K562 (cell line): ENCODE measurements around the gene ZNF775. TPM values are rescaled to one million over a fixed set of nuclear protein-coding genes. Genes with fewer than 3 reads are reported as not detected.
A peak's percentile ranks its signal among the peaks of the same experiment; 100 is the strongest.

Experiments
- GTF2A2 ChIP-seq: IDR thresholded peaks from 2 replicates; pipeline ENCODE4 v1.6.1; 2016; ENCODE audit warnings: mild to moderate bottlenecking, missing genetic modification characterization, missing compliant biosample characterization
- L3MBTL2 ChIP-seq: fragments of 450-650 bp; IDR thresholded peaks from 2 replicates; pipeline ENCODE4 v1.6.1; 2016; ENCODE audit warnings: mild to moderate bottlenecking, moderate library complexity
- polyA plus RNA-seq, 8 experiments: library from polyadenylated mRNA; depleted of rRNA in 4 of 8; stranded (reverse) in 5 of 8; unstranded in 3 of 8; fragments of >200 nt; fragmentation: Nextera tagmentation in 2 of 8; fragmentation: Illumina TruSeq in 1 of 8; extraction: Ambion mirVana in 2 of 8; extraction: Trizol in 1 of 8; gene quantifications; 2 replicates each; pipeline versions ENCODE4 v1.2.1 to v1.2.3, GENCODE V29; 2011 to 2014; ENCODE audit warnings: inconsistent platforms in 1 of 8, missing spikeins in 1 of 8
- total RNA-seq, 7 experiments: library from RNA; depleted of rRNA in 6 of 7; stranded (reverse); fragments of >200 nt in 6 of 7; fragmentation: Illumina TruSeq in 2 of 7; extraction: Trizol in 2 of 7; gene quantifications; 2 replicates each; pipeline versions ENCODE4 v1.2.1 to v1.2.3, GENCODE V29; 2011 to 2021; ENCODE audit warnings: low replicate concordance in 1 of 7
- TF ChIP-seq, protein P1 (sequence below), 3 experiments: fragments of 200-800 bp in 1 of 3; fragments of 250-450 bp in 1 of 3; fragments of 450-650 bp in 1 of 3; sonication (Bioruptor Pico) in 1 of 3; sonication (Bioruptor generic) in 1 of 3; formaldehyde crosslinking in 1 of 3; IDR thresholded peaks; 2 replicates each; pipeline versions ENCODE4 v1.6.1 to v1.8.0; 2016 to 2022; ENCODE audit warnings: mild to moderate bottlenecking in 2 of 3, missing genetic modification characterization in 2 of 3, missing compliant biosample characterization in 1 of 3, moderate library complexity in 1 of 3
- TF ChIP-seq, protein P2 (sequence below): fragments of 450-650 bp; formaldehyde crosslinking; IDR thresholded peaks from 2 replicates; pipeline ENCODE4 v1.4.0; 2020; ENCODE audit warnings: mild to moderate bottlenecking, moderate library complexity
- TF ChIP-seq, protein P3 (sequence below): fragments of 450-650 bp; IDR thresholded peaks from 2 replicates; pipeline ENCODE4 v1.6.1; 2016; ENCODE audit warnings: mild to moderate bottlenecking, moderate library complexity

ZNF775 gene
- total and polyA plus RNA-seq, 9 of the 15 experiments (the other 6 are each of a cell fraction or from before 2014, with no cell fraction given), result 0.04 to 18.7 (median 4.9) TPM

DNA sequence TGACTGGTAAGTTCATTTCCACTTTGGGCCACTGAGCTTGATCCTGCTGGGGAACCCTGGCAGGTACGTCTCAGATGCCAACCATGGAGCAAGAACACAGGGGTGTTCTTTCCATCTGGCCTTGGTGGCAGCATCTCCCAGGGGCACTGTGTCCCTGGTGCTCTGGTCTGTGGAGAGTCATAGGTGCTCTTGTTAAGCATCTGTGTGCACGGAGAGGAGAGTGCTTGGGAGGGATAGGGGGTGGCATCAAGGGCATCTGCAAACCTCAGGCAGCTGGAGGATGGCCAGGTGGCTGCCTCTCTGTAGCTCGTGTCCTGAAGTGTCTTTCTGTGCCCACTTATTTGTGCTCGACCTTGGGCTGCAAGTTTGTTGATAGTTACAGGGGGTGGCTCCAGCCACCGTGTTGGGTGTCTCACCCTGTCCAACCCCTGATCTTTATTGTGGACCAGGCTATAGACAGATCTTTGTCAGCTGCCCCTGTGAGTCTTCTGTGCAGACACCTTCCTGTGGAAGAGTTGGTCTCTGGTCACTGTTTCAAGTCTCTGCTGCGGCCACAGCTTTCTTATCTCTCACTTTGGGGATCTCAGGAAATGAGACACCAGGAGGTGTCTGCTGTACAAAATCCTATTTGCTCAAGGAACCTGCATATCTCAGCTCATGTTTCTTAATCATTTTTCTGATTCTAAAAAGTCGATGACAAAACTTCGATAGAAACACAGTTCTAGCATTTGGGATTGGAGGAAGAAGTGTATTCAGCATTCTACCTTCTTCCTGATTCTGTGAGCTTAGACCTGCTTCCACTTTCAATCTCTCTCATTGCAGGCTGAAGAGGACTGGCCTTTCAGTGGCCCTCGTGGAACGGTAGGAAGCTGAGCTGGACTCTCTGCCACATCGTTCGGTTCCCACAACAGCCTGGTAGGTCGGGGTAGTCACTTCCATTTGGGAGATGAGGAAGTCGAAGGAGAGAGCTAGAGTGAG, 54.1 kb downstream of the ZNF775 start (continued):
- TF ChIP-seq, protein P1, sequence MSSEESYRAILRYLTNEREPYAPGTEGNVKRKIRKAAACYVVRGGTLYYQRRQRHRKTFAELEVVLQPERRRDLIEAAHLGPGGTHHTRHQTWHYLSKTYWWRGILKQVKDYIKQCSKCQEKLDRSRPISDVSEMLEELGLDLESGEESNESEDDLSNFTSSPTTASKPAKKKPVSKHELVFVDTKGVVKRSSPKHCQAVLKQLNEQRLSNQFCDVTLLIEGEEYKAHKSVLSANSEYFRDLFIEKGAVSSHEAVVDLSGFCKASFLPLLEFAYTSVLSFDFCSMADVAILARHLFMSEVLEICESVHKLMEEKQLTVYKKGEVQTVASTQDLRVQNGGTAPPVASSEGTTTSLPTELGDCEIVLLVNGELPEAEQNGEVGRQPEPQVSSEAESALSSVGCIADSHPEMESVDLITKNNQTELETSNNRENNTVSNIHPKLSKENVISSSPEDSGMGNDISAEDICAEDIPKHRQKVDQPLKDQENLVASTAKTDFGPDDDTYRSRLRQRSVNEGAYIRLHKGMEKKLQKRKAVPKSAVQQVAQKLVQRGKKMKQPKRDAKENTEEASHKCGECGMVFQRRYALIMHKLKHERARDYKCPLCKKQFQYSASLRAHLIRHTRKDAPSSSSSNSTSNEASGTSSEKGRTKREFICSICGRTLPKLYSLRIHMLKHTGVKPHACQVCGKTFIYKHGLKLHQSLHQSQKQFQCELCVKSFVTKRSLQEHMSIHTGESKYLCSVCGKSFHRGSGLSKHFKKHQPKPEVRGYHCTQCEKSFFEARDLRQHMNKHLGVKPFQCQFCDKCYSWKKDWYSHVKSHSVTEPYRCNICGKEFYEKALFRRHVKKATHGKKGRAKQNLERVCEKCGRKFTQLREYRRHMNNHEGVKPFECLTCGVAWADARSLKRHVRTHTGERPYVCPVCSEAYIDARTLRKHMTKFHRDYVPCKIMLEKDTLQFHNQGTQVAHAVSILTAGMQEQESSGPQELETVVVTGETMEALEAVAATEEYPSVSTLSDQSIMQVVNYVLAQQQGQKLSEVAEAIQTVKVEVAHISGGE (CRISPR knock-in tag; IDR thresholded peaks at IDR 0.05), result peak in 1 of 3 experiments; percentile 60; a peak in 1 of 6 replicates
- TF ChIP-seq L3MBTL2, result peak; percentile 79
- TF ChIP-seq, protein P2, sequence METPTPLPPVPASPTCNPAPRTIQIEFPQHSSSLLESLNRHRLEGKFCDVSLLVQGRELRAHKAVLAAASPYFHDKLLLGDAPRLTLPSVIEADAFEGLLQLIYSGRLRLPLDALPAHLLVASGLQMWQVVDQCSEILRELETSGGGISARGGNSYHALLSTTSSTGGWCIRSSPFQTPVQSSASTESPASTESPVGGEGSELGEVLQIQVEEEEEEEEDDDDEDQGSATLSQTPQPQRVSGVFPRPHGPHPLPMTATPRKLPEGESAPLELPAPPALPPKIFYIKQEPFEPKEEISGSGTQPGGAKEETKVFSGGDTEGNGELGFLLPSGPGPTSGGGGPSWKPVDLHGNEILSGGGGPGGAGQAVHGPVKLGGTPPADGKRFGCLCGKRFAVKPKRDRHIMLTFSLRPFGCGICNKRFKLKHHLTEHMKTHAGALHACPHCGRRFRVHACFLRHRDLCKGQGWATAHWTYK (CRISPR knock-in tag), result peak; percentile 75
- TF ChIP-seq, protein P3, sequence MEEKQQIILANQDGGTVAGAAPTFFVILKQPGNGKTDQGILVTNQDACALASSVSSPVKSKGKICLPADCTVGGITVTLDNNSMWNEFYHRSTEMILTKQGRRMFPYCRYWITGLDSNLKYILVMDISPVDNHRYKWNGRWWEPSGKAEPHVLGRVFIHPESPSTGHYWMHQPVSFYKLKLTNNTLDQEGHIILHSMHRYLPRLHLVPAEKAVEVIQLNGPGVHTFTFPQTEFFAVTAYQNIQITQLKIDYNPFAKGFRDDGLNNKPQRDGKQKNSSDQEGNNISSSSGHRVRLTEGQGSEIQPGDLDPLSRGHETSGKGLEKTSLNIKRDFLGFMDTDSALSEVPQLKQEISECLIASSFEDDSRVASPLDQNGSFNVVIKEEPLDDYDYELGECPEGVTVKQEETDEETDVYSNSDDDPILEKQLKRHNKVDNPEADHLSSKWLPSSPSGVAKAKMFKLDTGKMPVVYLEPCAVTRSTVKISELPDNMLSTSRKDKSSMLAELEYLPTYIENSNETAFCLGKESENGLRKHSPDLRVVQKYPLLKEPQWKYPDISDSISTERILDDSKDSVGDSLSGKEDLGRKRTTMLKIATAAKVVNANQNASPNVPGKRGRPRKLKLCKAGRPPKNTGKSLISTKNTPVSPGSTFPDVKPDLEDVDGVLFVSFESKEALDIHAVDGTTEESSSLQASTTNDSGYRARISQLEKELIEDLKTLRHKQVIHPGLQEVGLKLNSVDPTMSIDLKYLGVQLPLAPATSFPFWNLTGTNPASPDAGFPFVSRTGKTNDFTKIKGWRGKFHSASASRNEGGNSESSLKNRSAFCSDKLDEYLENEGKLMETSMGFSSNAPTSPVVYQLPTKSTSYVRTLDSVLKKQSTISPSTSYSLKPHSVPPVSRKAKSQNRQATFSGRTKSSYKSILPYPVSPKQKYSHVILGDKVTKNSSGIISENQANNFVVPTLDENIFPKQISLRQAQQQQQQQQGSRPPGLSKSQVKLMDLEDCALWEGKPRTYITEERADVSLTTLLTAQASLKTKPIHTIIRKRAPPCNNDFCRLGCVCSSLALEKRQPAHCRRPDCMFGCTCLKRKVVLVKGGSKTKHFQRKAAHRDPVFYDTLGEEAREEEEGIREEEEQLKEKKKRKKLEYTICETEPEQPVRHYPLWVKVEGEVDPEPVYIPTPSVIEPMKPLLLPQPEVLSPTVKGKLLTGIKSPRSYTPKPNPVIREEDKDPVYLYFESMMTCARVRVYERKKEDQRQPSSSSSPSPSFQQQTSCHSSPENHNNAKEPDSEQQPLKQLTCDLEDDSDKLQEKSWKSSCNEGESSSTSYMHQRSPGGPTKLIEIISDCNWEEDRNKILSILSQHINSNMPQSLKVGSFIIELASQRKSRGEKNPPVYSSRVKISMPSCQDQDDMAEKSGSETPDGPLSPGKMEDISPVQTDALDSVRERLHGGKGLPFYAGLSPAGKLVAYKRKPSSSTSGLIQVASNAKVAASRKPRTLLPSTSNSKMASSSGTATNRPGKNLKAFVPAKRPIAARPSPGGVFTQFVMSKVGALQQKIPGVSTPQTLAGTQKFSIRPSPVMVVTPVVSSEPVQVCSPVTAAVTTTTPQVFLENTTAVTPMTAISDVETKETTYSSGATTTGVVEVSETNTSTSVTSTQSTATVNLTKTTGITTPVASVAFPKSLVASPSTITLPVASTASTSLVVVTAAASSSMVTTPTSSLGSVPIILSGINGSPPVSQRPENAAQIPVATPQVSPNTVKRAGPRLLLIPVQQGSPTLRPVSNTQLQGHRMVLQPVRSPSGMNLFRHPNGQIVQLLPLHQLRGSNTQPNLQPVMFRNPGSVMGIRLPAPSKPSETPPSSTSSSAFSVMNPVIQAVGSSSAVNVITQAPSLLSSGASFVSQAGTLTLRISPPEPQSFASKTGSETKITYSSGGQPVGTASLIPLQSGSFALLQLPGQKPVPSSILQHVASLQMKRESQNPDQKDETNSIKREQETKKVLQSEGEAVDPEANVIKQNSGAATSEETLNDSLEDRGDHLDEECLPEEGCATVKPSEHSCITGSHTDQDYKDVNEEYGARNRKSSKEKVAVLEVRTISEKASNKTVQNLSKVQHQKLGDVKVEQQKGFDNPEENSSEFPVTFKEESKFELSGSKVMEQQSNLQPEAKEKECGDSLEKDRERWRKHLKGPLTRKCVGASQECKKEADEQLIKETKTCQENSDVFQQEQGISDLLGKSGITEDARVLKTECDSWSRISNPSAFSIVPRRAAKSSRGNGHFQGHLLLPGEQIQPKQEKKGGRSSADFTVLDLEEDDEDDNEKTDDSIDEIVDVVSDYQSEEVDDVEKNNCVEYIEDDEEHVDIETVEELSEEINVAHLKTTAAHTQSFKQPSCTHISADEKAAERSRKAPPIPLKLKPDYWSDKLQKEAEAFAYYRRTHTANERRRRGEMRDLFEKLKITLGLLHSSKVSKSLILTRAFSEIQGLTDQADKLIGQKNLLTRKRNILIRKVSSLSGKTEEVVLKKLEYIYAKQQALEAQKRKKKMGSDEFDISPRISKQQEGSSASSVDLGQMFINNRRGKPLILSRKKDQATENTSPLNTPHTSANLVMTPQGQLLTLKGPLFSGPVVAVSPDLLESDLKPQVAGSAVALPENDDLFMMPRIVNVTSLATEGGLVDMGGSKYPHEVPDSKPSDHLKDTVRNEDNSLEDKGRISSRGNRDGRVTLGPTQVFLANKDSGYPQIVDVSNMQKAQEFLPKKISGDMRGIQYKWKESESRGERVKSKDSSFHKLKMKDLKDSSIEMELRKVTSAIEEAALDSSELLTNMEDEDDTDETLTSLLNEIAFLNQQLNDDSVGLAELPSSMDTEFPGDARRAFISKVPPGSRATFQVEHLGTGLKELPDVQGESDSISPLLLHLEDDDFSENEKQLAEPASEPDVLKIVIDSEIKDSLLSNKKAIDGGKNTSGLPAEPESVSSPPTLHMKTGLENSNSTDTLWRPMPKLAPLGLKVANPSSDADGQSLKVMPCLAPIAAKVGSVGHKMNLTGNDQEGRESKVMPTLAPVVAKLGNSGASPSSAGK, result peak; percentile 63
- peak; percentile 34; the same call in 1 of the 2 replicates for TF ChIP-seq GTF2A2 (tag)
